ENCODE measurements around the gene SARDH. TPM values are rescaled to one million over a fixed set of nuclear protein-coding genes. Genes with fewer than 3 reads are reported as not detected.

SARDH gene
- total and polyA plus RNA-seq, 11 donors = 0.19 to 1.7 (median 0.69) TPM

GRCh38 chr9:133647148-133647547 lies 91.0 kb downstream of the SARDH start:
- Histone ChIP-seq H3K36me3 (no peaks in the 10 kb centered on the region), H3K27ac (no peak overlapping the region), H3K4me1 (no peaks in the 10 kb centered on the region), H3K27me3 (peaks cover 0 to 18% (median 0%) of the 10 kb centered on the region in 9 donors), H3K9me3 (no peaks in the 10 kb centered on the region), H3K4me3 (no peak overlapping the region)
- no peak for DNase-seq
- no peak for ATAC-seq
- 64 to 78% (median 68%) methylated on average over 7 of the region's 7 CpGs for WGBS, 4 donors
- TF ChIP-seq POLR2A (IDR thresholded peaks at IDR 0.05) = no peak
- no peak for TF ChIP-seq CTCF (IDR thresholded peaks at IDR 0.05)
- intact Hi-C loops (cut with DNase I) = no loop called here

- no peak overlapping the region for H3K4me3 ChIP-seq
- H3K4me1 ChIP-seq = no peaks in the 10 kb centered on the region
- no peak for DNase-seq
- H3K36me3 ChIP-seq = no peaks in the 10 kb centered on the region
- H3K27me3 ChIP-seq = peaks cover 0 to 9% (median 0%) of the 10 kb centered on the region in 9 donors
- no peak overlapping the region for H3K27ac ChIP-seq
- intact Hi-C loops (cut with DNase I) = no loop called here
- ATAC-seq = no peak
- WGBS, 4 donors = 54 to 60% (median 58%) methylated on average over 10 of the region's 10 CpGs
- TF ChIP-seq POLR2A (IDR thresholded peaks at IDR 0.05) = no peak
- no peak for TF ChIP-seq CTCF (IDR thresholded peaks at IDR 0.05)
- H3K9me3 ChIP-seq = no peaks in the 10 kb centered on the region
Measured at GRCh38 chr9:133645021-133645765, 93.0 kb downstream of the SARDH start.

- no peaks in the 10 kb centered on the region for H3K36me3 ChIP-seq
- H3K4me3 ChIP-seq = no peak overlapping the region
- peaks cover 0 to 9% (median 0%) of the 10 kb centered on the region in 9 donors for H3K27me3 ChIP-seq
- no peaks in the 10 kb centered on the region for H3K9me3 ChIP-seq
- 86 to 88% (median 87%) methylated on average over 19 to 23 of the region's 23 CpGs for WGBS, 4 donors
- DNase-seq (no peak), ATAC-seq (no peak)
- intact Hi-C loops (cut with DNase I) = no loop called here
- no peak overlapping the region for H3K27ac ChIP-seq
- H3K4me1 ChIP-seq = no peaks in the 10 kb centered on the region
- no peak for TF ChIP-seq CTCF (IDR thresholded peaks at IDR 0.05)
- no peak for TF ChIP-seq POLR2A (IDR thresholded peaks at IDR 0.05)
Measured at GRCh38 chr9:133643978-133644760, 94.0 kb downstream of the SARDH start.

GRCh38 chr9:133643362-133643755 lies 94.8 kb downstream of the SARDH start:
- Histone ChIP-seq H3K9me3 (no peaks in the 10 kb centered on the region), H3K4me3 (no peak overlapping the region), H3K4me1 (no peaks in the 10 kb centered on the region), H3K36me3 (no peaks in the 10 kb centered on the region), H3K27ac (no peak overlapping the region), H3K27me3 (peaks cover 0 to 9% (median 0%) of the 10 kb centered on the region in 9 donors)
- 88 to 93% (median 92%) methylated on average over 10 to 20 of the region's 20 CpGs for WGBS, 4 donors
- no peak for ATAC-seq
- TF ChIP-seq CTCF (IDR thresholded peaks at IDR 0.05) = no peak
- no peak for TF ChIP-seq POLR2A (IDR thresholded peaks at IDR 0.05)
- intact Hi-C loops (cut with DNase I) = no loop called here
- DNase-seq = no peak

All from heart left ventricle (tissue), 16 donors.